Anterior cingulate cortex (tissue), 58 donors: ENCODE data around the gene METTL18.

Source experiments
- DNase-seq, 58 donors: peaks; one replicate each; lab custom pipeline; 2025; lab: John Stamatoyannopoulos, UW

METTL18 gene

GRCh38 chr1:169788402-169788801 is 6.3 kb downstream of the METTL18 start:
- no peak for DNase-seq

- no peak for DNase-seq
Measured at GRCh38 chr1:169786974-169787373, 7.7 kb downstream of the METTL18 start.

GRCh38 chr1:169785267-169785666 is 9.4 kb downstream of the METTL18 start:
- DNase-seq, result no peak

- DNase-seq, result no peak
Measured at GRCh38 chr1:169784102-169784501, 10.6 kb downstream of the METTL18 start.

GRCh38 chr1:169782596-169782995 is 12.1 kb downstream of the METTL18 start:
- no peak for DNase-seq

GRCh38 chr1:169779970-169780369 is 14.7 kb downstream of the METTL18 start:
- peak in 1 of 58 donors; percentile 0 for DNase-seq

GRCh38 chr1:169779150-169779549 is 15.6 kb downstream of the METTL18 start:
- no peak for DNase-seq

GRCh38 chr1:169776440-169776839 is 18.3 kb downstream of the METTL18 start:
- DNase-seq, result no peak

GRCh38 chr1:169768161-169768560 is 26.5 kb downstream of the METTL18 start:
- DNase-seq, result no peak

GRCh38 chr1:169765580-169766331 is 29.0 kb downstream of the METTL18 start:
- no peak for DNase-seq

GRCh38 chr1:169764919-169765318 is 29.8 kb downstream of the METTL18 start:
- no peak for DNase-seq

- DNase-seq, result no peak
Measured at GRCh38 chr1:169762699-169763098, 32.0 kb downstream of the METTL18 start.

- DNase-seq, result no peak
Measured at GRCh38 chr1:169759038-169759437, 35.7 kb downstream of the METTL18 start.

- no peak for DNase-seq
Measured at GRCh38 chr1:169753549-169753948, 41.2 kb downstream of the METTL18 start.

GRCh38 chr1:169750041-169750440 is 44.7 kb downstream of the METTL18 start:
- DNase-seq, result no peak

GRCh38 chr1:169746550-169746949 is 48.2 kb downstream of the METTL18 start:
- no peak for DNase-seq

- DNase-seq, result no peak
Measured at GRCh38 chr1:169745015-169745861, 49.5 kb downstream of the METTL18 start.
